Brain microvascular endothelial cell (primary cell): Measurements from ENCODE around the gene ANO4.
A peak's percentile ranks its signal among the peaks of the same experiment; 100 is the strongest.

Source experiments
- DNase-seq: peaks from one replicate; pipeline ENCODE4 v3.0.0-alpha.2; 2020
- H3K27ac ChIP-seq: fragments of 250-450 bp; sonication (Bioruptor Pico); 2 replicates; pipeline ENCODE4 v1.5.1; 2020; ENCODE audit warnings: mild to moderate bottlenecking, moderate library complexity
- H3K27me3 ChIP-seq: fragments of 250-450 bp; sonication (Bioruptor Pico); replicated peaks from 2 replicates; pipeline ENCODE4 v1.5.1; 2020; ENCODE audit warnings: mild to moderate bottlenecking
- H3K36me3 ChIP-seq: fragments of 250-450 bp; sonication (Bioruptor Pico); replicated peaks from 2 replicates; pipeline ENCODE4 v1.5.1; 2020; ENCODE audit warnings: mild to moderate bottlenecking
- H3K4me3 ChIP-seq: 2 replicates; pipeline ENCODE4 v1.5.1; 2011; ENCODE audit warnings: low read depth, mild to moderate bottlenecking, control low read depth, low read length, moderate library complexity
- CTCF ChIP-seq: IDR thresholded peaks from 2 replicates; pipeline ENCODE4 v1.5.1; 2011; ENCODE audit warnings: low read depth, mild to moderate bottlenecking, moderate library complexity, low read length, control low read depth, inconsistent platforms; ENCODE audit errors: missing control alignments
- in situ Hi-C: cut with HindIII; loops from 2 replicates; pipeline ENCODE4 v1.10.0; 2017; ENCODE audit warnings: low sequenced_read_pairs, low pct_ligation_motif_present

ANO4 gene

GRCh38 chr12:100827901-100828520 is 33.4 kb downstream of the ANO4 start:
- H3K27me3 ChIP-seq = no peaks in the 10 kb centered on the region
- in situ Hi-C loops = no loop called here
- peak; percentile 80 for TF ChIP-seq CTCF
- H3K36me3 ChIP-seq = no peaks in the 10 kb centered on the region
- no peak overlapping the region for H3K27ac ChIP-seq
- H3K4me3 ChIP-seq = no peak overlapping the region
- DNase-seq = no peak

- TF ChIP-seq CTCF = no peak
- Histone ChIP-seq H3K27me3 (no peaks in the 10 kb centered on the region), H3K36me3 (no peaks in the 10 kb centered on the region), H3K27ac (no peak overlapping the region), H3K4me3 (no peak overlapping the region)
- DNase-seq = no peak
- in situ Hi-C loops = no loop called here
These were observed 35.6 kb downstream of the ANO4 start for GRCh38 chr12:100830003-100830795.

DNA sequence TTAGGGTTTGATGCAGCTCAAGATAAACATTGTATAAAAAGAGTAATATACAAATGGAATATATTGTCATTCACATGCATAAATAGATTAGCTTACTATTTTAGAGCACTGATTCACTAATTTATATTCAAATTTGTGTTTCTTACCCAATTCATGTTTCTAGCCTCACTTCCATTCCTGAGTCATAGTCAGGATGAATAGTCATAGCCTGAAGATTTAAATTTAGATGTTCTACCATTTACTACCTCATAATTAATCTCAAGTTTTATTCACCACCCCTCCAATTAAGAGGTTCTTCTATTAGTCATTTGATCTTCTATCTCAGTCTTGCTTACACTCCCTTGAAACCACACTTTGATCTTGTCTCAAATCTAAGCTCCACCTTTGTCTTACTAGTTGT is 38.7 kb downstream of the ANO4 start:
- in situ Hi-C loops = no loop called here
- Histone ChIP-seq H3K27ac (no peak overlapping the region), H3K27me3 (no peaks in the 10 kb centered on the region), H3K36me3 (no peaks in the 10 kb centered on the region), H3K4me3 (no peak overlapping the region)
- TF ChIP-seq CTCF = no peak
- no peak for DNase-seq

DNA sequence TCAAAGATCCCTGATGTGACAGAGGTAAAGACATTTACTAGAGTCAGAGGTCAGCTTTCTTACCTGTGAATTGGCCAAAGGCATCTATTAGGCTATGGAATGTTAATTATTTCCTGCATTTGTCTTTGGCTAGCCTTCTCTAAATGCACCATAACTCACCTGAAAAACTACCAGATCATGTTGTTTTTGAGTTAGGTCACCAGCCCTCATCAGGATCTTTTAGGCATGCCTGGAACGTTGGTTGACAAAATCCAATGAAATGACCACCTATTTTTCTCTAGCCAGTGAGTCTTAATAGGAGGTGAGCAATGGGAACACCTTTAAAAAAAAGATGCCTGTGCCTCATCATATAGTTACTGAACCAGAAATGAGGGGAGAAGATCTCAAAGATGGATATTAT is 46.2 kb downstream of the ANO4 start:
- no peak overlapping the region for H3K27ac ChIP-seq
- DNase-seq = no peak
- H3K36me3 ChIP-seq = no peaks in the 10 kb centered on the region
- H3K27me3 ChIP-seq = no peaks in the 10 kb centered on the region
- in situ Hi-C loops = no loop called here
- no peak overlapping the region for H3K4me3 ChIP-seq
- no peak for TF ChIP-seq CTCF

GRCh38 chr12:100842156-100842555 is 47.6 kb downstream of the ANO4 start:
- DNase-seq = peak; percentile 5
- Histone ChIP-seq H3K27ac (no peak overlapping the region), H3K27me3 (no peaks in the 10 kb centered on the region), H3K4me3 (no peak overlapping the region), H3K36me3 (no peaks in the 10 kb centered on the region)
- in situ Hi-C loops = no loop called here
- TF ChIP-seq CTCF = no peak
